Measurements from ENCODE around the gene ATRX.
"Not testable (repeated sequence)": the region's sequence is repeated elsewhere in the genome, so short reads cannot be mapped to it uniquely, and the experiment has no call there.

ATRX gene

GRCh38 chrX:77726095-77726494, 59.9 kb downstream of the ATRX start:
- DNase-seq: not testable (repeated sequence)

DNA sequence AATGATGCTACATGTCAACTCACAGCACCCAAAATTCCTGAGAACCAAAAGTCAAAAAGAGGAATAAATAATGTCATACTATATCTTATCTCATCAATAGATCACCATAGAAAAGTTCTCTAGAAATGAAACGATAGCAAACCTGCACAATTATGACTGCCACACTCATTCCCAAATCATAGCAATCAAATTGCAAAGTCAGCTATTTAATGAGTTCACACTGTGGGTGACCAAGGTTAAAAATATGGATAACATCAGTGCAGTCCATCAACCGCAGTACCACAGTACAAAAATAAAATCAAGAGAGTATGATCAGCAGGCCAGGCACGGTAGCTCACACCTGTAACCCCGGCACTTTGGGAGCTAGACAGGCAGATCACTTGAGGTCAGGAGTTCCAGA, 62.3 kb downstream of the ATRX start:
- no peak for DNase-seq

DNA sequence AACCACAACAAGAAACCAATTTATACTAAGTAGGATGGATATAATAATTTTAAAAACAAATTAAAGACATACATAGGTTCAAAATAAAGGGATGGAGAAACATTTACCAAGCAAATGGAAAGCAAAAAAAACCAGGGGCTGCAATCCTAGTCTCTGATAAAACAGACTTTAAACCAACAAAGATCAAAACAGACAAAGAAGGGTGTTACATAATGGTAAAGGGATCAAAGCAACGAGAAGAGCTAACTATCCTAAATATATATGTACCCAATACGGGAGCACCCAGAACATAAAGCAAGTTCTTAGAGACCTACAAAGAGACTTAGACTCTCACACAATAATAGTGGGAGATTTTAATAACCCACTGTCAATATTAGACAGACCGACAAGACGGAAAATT, 66.6 kb downstream of the ATRX start:
- DNase-seq: no peak

DNA sequence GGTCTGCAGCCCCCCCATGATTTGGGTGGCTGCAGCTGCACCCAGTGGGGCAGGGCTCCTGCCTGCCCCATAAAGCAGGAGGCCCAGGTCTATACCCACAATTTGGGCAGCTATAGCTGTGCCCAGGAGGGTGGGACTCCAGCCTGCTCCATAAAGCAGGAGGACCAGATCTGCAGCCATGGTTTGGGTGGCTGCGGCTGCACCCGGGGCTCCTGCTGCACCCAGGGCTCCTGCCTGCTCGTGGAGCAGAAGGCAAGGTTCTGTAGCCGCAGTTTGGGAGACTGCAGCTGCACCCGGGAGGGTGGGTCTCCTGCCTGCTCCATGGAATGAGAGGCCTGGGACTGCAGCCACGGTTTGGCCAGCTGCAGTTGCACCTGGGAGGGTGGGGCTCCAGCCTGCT, 81.1 kb downstream of the ATRX start:
- no peak for DNase-seq

DNA sequence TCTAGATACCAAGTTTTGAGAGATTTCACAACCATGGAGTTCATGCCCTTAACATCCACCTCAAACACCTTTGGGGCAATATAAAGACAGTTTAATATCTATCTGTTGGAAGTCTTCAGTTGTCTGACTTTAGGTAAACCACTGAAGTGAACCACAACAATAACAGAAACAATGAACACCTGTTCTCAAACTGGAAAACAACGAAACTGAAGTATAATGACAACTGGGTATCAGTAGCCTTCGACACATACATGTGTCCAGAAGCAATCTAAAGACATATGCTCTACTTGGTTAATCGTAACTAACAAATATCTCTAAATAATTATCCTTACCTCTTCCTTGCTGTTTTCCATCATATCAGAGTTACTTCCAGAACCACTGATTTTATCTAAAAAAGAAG, 87.8 kb downstream of the ATRX start:
- no peak for DNase-seq

DNA sequence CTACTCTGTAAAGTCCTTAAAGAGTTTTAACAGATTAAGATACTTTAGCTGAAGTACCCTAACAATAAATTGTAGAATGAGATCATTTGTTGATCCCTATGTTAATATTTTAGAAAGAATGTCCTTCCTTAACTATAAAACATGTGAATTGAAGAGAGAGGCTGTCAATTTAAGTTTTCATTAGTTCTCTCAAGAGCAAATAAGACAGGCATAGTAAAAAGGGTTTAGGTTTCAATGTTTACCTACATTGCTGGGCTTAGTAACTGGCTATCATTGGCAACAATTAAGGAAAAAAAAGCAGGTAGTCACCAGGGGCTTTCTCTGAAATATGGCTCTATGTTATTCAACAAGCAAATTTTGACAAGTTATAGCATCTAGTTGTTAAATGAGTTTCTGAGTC, 91.5 kb downstream of the ATRX start:
- DNase-seq: no peak

DNA sequence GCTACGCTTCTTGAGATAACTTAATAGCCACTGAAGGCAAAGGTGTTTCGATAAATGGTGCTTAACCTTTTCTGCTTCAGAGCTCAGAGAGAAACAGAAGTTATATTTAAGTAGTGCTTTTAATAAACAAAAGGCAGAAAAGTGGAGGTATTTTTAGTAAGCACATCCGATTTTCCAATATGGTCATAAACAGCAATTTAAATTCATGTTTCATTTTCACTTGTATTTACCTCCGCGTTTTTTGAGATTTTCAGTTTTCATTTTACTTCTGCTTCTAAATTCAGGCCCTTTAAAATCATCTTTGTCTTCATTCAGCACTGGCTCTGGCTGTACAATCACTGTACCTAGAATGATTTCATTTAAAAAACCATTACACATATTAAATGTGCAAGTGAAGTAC, 92.4 kb downstream of the ATRX start:
- no peak for DNase-seq

DNA sequence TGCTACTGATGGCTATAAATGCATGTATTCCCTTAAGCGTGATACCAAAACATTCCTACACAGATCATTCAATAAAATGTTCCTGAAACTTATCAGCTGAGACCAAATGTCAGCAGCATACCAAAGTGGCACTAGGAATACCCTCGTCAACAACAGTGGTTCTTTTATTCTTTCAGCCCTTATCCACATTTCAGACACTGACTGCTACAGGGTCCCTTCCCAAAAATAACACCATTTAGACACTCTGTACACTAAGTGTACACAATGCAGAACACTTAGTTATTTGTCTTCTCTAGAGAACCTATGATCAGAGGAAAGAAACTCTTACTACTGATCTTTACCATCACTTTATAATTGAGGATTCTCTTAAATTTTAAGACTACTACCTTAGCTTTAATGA, 94.1 kb downstream of the ATRX start:
- no peak for DNase-seq

- DNase-seq: no peak
These were observed 96.6 kb downstream of the ATRX start for GRCh38 chrX:77689376-77689775.

DNA sequence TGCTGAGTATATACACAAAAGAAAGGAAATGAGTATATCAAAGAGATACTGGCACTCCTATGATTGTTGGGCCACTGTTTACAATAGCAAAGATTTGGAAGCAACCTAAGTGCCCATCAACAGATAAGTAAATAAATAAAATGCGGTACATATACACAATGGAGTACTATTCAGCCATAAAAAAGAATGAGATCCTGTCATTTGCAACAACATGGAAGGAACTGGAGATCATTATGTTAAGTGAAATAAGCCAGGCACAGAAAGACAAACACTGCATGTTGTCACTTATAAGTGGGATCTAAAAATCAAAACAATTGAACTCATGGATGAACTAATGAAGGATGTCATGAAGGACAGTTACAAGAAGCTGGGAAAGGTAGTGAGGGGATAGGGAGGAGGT, 100.3 kb downstream of the ATRX start:
- not testable (repeated sequence) for DNase-seq

GRCh38 chrX:77679144-77679543, 106.9 kb downstream of the ATRX start:
- no peak for DNase-seq

DNA sequence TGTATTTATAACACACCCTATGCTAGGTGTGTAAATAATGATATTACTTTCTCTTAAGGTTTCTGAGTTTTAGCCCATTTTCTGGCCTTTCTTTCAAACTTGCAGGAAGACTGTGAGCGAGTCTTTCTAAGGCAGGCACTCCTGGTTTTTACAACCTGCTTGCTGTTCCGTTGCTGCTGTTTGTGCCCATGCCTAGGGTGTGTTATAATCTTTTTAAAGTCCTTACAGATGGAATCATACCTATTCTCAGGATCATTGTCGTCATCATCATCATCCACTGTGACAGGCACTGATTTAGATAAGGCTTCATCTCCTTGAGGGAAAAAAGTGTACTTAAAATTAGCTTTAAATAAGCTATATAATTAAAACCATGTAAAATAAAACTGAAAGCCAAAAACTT, 110.0 kb downstream of the ATRX start:
- DNase-seq: no peak

DNA sequence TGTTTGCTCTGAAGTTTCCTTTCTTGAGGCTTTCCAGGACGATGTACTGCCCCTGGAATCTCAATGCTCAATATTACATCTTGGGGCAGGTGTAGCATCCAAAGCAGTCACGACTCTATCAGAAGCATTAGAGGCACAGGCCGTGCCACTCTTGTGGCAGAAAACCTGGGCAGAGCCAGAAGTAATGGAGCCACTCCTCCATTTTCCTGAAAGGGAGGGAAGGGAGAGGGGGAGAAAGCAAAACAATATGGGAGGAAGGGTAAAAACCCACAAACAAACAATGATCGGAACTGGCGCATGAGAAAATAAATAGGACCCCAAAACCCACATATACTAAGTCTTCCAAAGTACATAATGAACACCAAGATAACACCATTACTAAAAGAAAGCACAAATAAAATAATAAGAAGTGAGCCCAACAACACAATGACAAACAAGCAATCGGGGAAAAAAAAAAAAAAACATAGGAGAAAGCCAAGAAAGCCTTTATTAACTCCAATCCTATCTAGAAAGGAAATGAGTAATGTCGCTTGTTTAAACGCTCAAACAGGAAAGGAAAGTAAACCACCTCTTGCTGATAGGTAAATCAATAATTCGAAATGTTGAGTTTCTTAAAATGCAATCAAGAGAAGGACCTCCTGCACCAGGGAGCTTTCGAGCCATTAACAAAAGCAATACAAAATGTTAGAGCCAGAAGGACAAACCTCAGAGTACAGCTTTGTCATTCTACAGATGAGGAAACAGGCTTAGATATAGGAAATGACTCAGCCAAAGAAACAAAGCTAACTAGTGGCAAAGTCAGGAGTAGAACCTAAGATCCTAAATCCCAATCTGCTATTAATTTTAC, 117.4 kb downstream of the ATRX start:
- no peak for DNase-seq

- no peak for DNase-seq
These were observed 127.1 kb downstream of the ATRX start for GRCh38 chrX:77658886-77659285.

DNA sequence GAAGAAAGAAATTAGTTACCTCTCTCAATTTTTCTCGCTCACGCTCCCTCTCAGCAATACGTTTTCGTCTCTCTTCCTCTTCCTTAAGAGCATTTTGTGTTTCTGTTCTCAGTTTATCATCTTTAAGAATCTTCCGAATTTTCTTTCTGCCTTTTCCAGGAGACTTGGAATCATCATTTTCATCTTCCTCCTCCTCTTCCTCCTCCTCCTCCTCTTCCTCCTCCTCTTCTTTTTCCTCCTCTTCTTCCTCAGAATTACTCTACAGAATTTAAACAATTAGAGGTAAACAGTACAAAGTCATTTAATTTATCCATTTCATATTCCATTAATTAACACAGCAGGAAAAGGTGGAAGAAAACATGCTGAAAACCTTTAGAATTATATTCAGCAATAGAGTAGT, 133.9 kb downstream of the ATRX start:
- DNase-seq: no peak

DNA sequence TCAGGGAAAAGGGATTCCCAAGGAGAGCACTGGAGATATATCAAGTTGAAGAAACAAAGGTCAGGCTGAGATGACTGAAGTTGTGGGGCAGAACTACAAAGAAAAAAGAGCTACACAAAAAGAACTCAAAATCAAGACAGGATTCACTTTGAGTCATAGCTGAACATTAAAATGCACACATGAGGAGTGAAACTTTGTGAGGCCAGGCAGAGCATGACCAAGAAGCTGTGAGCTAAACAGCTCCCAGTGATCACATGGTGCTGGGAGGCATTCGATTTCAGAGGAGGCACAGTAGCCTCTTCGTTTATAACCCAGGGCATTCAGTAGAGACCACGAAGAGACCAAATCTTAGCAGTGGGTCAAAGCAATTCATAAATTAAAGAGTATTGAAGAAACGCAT, 145.3 kb downstream of the ATRX start:
- no peak for DNase-seq

- no peak for DNase-seq
These were observed 146.2 kb downstream of the ATRX start for GRCh38 chrX:77639820-77640219.

DNA sequence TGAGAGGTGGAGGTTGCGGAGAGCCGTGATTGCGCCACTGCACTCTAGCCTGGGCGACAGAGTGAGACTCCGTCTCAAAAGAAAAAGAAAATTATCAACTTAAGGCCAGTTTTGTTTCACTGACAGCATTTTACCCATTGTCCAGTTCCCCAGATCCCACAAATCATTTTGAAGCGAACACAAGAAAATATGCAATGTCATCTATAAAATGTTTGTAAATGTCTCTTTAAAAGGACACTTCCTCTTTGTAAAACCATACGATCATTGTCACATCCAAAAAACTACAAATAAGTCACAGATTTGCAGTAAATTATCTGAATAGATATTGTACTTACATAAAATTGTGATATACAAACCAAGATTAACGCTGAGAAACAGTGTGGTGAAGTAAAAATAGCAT, 147.6 kb downstream of the ATRX start:
- DNase-seq: no peak

DNA sequence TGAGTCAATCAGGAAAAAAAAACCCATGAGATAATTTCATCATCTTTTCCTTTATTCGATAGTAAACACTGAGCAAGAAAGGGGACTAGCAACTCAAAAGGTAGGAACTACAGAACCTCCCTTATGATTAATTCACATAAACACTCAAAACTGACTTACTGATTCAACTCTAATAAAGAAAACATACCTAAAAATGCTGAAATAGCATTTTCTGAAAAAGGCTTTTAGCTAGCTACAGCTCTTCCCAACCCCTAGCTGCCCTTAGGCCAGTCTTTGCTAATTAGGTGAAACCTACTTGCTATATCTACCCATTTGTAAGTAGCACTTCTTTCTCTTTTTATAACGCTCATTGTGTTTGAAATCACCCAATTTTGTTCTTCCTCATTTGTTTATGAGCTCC, 150.6 kb downstream of the ATRX start:
- no peak for DNase-seq

DNA sequence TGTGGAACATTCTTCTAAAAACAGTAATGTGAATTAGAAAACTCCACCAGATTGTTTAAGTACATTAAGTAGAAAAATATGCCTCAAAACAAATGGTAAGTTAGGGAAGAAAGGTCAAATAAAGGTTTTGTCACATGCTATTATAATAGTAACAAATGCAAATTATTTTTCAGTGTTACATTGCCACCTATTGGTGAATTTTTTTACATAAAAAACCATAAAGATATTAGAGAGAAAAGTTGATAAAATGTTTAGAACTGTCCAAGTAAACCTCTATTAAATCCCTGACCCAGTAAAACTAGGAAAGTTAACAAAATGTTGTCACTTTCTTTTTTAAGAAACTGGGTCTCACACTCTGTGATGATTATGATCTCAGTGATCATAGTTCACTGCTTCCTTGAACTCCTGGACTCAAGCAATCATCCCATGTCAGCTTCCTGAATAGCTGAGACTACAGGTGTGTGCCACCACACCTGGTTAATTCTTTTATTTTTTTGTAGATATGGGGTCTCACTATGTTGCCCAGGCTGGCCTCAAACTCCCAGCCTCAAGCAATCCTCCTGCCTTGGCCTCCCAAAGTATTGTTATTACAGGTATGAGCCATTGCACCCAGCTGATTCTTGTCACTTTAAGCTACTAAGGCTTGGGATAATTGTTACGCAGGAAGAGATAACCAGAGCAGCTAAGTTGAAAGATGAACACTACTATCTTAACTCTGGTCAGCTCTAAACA, 157.6 kb downstream of the ATRX start:
- DNase-seq: no peak

DNA sequence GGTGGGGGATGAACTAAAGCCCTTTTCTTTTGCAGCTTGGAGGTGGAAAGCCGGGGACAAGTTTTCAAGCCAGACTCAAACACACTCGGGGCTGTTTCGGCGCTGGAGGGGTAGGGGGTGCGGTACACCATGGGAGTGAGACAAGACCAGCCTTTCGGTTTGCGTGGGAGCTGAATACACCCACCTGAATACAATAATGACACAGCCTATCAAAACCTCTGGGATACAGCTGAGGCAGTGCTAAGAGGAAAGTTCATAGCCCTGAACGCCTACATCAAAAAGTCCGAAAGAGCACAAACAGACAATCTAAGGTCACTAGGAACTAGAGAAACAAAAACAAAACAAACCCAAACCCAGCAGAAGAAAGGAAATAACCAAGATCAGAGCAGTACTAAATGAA, 163.3 kb downstream of the ATRX start:
- DNase-seq: no peak

DNA sequence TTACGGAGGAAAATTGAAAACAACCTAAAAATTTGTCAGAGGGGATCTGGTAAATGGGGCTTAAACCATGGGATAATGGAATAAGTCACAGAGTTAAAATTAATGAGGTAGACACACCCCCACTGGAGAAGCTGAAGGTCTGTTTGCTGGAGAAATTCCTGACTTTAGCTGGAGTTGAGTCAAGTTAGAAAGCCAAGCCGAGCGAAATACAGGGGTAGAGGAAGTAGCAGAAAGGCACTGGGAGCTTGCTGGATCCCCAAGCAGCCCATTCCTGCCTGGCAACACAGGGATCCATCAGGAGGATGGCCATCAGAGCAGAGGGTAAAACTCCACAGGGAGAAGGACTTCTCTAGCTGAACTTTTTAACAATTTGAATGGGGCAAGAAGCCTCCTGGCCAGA, 163.8 kb downstream of the ATRX start:
- no peak for DNase-seq

- not testable (repeated sequence) for DNase-seq
These were observed 164.6 kb downstream of the ATRX start for GRCh38 chrX:77621453-77621852.

- DNase-seq: no peak
These were observed 168.8 kb downstream of the ATRX start for GRCh38 chrX:77617206-77617605.
